ENCODE results near the gene IL1RAP. TPM values are rescaled to one million over a fixed set of nuclear protein-coding genes. Genes with fewer than 3 reads are reported as not detected.

IL1RAP gene
- total RNA-seq, 4 donors from 2014 or later: 0.80 to 8.6 (median 2.7) TPM

DNA sequence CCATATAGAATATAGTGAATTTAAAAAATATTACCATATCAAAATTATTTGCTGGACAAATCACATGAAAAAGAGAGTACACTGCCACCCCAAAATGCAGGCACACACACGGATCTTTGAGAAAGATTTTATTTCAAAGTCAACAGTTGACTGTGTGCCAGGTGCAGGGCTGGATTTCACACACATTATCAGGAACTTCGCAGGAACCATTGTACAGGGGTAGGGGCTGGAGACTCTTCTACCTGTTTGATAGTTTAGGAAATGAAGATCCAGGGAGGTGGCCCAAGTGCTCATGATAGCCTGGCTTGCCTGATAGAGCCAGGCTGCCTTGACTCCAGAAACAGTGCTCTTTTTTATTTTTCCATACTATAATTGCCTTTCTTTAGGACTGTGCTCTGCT, 54.2 kb downstream of the IL1RAP start:
- no peaks in the 10 kb centered on the region for H3K9me3 ChIP-seq
- no peak overlapping the region for H3K4me3 ChIP-seq
- no peaks in the 10 kb centered on the region for H3K36me3 ChIP-seq
- in situ Hi-C loops (cut with MboI; ENCODE audit: low pct_ligation_motif_present in 1 of 4, low pct_unique_long_range_greater_than_20kb in 1 of 4, low sequenced_read_pairs in 3 of 4): no loop called here
- no peak for DNase-seq
- H3K27ac ChIP-seq: no peak overlapping the region
- TF ChIP-seq, protein P1, sequence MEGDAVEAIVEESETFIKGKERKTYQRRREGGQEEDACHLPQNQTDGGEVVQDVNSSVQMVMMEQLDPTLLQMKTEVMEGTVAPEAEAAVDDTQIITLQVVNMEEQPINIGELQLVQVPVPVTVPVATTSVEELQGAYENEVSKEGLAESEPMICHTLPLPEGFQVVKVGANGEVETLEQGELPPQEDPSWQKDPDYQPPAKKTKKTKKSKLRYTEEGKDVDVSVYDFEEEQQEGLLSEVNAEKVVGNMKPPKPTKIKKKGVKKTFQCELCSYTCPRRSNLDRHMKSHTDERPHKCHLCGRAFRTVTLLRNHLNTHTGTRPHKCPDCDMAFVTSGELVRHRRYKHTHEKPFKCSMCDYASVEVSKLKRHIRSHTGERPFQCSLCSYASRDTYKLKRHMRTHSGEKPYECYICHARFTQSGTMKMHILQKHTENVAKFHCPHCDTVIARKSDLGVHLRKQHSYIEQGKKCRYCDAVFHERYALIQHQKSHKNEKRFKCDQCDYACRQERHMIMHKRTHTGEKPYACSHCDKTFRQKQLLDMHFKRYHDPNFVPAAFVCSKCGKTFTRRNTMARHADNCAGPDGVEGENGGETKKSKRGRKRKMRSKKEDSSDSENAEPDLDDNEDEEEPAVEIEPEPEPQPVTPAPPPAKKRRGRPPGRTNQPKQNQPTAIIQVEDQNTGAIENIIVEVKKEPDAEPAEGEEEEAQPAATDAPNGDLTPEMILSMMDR (IDR thresholded peaks at IDR 0.05): no peak
- TF ChIP-seq POLR2A (IDR thresholded peaks at IDR 0.05): no peak
- no peak for TF ChIP-seq EP300 (IDR thresholded peaks at IDR 0.05; ENCODE audit: low read depth)
- no peak for TF ChIP-seq POLR2AphosphoS5 (IDR thresholded peaks at IDR 0.05)
- H3K27me3 ChIP-seq: no peaks in the 10 kb centered on the region
- 55 to 66% methylated on average over 2 of the region's 2 CpGs for WGBS, 2 donors (ENCODE audit: low coverage in 1 of 2)
- intact Hi-C loops (cut with DNase I; ENCODE audit: low total_unique reads): no loop called here
- H3K4me1 ChIP-seq: no peaks in the 10 kb centered on the region

DNA sequence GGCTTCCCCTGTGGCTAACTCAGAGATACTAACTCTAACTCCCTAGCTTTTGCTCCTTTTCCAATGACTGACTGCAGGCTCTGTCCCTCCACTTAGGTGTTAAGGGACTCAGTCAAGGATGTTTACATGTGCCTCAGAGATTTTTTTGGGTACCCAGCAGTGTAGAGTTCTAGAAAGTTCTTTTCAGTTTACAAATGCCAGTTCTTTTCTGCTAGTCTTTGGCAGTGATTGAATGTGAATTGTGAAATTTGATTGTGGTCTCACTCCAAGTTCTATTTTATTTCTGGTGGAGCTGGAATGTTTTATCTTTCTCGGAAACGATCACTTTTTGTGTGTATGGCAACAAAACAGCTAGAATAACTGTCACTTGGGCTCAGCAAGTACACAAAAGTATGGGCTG, 60.6 kb downstream of the IL1RAP start:
- Histone ChIP-seq H3K9me3 (no peaks in the 10 kb centered on the region), H3K27ac (no peak overlapping the region), H3K4me3 (no peak overlapping the region), H3K36me3 (no peaks in the 10 kb centered on the region), H3K4me1 (no peaks in the 10 kb centered on the region), H3K27me3 (no peaks in the 10 kb centered on the region)
- WGBS, 2 donors (ENCODE audit: low coverage in 1 of 2): 79 to 93% methylated on average over 2 of the region's 2 CpGs
- intact Hi-C loops (cut with DNase I; ENCODE audit: low total_unique reads) (no loop called here), in situ Hi-C loops (cut with MboI; ENCODE audit: low pct_ligation_motif_present in 1 of 4, low pct_unique_long_range_greater_than_20kb in 1 of 4, low sequenced_read_pairs in 3 of 4) (no loop called here)
- TF ChIP-seq POLR2AphosphoS5 (IDR thresholded peaks at IDR 0.05): no peak
- DNase-seq: no peak

DNA sequence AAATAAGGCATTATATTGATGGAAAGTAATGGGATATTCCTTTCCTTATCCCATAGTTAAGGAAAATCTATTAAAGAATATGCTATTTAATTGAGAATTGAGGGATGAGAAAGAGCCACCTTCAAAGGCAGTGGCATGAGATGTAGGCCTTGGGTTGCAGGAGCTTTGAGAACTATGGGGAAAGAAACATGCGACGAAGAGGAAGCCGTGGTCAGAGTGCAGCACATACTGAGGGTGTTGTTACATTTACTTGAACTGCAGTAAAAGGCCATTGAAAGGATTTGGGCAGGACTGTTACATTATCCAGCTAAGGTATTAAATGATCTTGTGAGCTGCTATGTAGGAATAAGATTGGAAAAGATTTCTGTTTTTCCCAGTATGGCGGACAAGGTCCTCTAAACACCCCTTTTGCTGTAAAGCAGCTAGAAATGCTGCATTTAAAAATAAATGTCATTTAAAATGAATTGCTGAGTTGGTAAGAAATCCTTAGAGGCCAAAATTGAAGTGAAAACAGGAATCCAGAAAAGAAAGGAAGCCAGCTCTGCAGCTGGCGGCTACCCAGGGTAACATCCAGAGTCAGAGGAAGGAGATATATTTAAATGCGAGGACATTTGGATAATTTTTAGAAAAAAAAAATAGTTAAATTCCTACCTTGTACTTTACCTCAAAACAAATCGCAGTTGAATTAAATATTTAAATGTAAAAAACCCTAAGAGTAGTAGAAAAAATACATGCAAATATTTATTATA, 61.7 kb downstream of the IL1RAP start:
- no peak for DNase-seq
- H3K9me3 ChIP-seq: no peaks in the 10 kb centered on the region
- H3K4me1 ChIP-seq: no peaks in the 10 kb centered on the region
- TF ChIP-seq POLR2AphosphoS5 (IDR thresholded peaks at IDR 0.05) (no peak), POLR2A (IDR thresholded peaks at IDR 0.05) (no peak), EP300 (IDR thresholded peaks at IDR 0.05; ENCODE audit: low read depth) (no peak)
- TF ChIP-seq, protein P1 (IDR thresholded peaks at IDR 0.05): no peak
- intact Hi-C loops (cut with DNase I; ENCODE audit: low total_unique reads) (no loop called here), in situ Hi-C loops (cut with MboI; ENCODE audit: low pct_ligation_motif_present in 1 of 4, low pct_unique_long_range_greater_than_20kb in 1 of 4, low sequenced_read_pairs in 3 of 4) (no loop called here)
- no peaks in the 10 kb centered on the region for H3K27me3 ChIP-seq
- no peak overlapping the region for H3K4me3 ChIP-seq
- H3K36me3 ChIP-seq: no peaks in the 10 kb centered on the region
- peak overlapping the region in 1 of 4 donors; percentile 35 for H3K27ac ChIP-seq
- WGBS, 2 donors (ENCODE audit: low coverage in 1 of 2): 82 to 96% methylated on average over 6 to 7 of the region's 7 CpGs

DNA sequence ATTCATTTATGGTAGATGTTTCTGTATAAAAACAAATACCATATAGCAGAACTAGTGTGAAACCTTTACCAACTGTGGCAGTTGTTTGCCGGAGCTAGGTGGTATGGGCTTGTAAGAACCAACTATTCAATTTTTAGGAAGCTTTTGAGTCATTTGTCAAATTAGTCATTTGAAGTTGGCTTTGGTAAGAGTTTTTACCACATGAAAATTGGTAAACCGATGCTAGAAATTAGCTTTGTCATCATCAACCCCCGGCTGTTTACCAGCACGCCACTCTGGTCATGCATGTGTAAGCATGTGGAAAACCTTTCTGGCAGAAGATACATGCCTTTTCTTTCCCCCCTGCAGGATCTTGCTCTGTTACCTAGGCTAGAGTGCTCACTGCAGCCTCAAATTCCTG, 63.3 kb downstream of the IL1RAP start:
- in situ Hi-C loops (cut with MboI; ENCODE audit: low pct_ligation_motif_present in 1 of 4, low pct_unique_long_range_greater_than_20kb in 1 of 4, low sequenced_read_pairs in 3 of 4): no loop called here
- H3K27ac ChIP-seq: no peak overlapping the region
- no peak overlapping the region for H3K4me3 ChIP-seq
- H3K36me3 ChIP-seq: no peaks in the 10 kb centered on the region
- H3K9me3 ChIP-seq: no peaks in the 10 kb centered on the region
- H3K27me3 ChIP-seq: no peaks in the 10 kb centered on the region
- no peaks in the 10 kb centered on the region for H3K4me1 ChIP-seq
- WGBS, 2 donors (ENCODE audit: low coverage in 1 of 2): 90 to 96% methylated on average over 4 of the region's 4 CpGs
- TF ChIP-seq POLR2AphosphoS5 (IDR thresholded peaks at IDR 0.05) (no peak), EP300 (IDR thresholded peaks at IDR 0.05; ENCODE audit: low read depth) (no peak), POLR2A (IDR thresholded peaks at IDR 0.05) (no peak)
- TF ChIP-seq, protein P1 (IDR thresholded peaks at IDR 0.05): no peak
- no peak for DNase-seq
- intact Hi-C loops (cut with DNase I; ENCODE audit: low total_unique reads): no loop called here
